ENCODE data around the gene RORC. TPM values are rescaled to one million over a fixed set of nuclear protein-coding genes. Genes with fewer than 3 reads are reported as not detected.

Gene RORC
- total and polyA plus RNA-seq, 2 donors (not counting 1 experiment from before 2014, with no cell fraction given), result 0.17 TPM; not detected in 1

GRCh38 chr1:151814971-151815545 lies 16.5 kb downstream of the RORC start:
- H3K27me3 ChIP-seq (ENCODE audit: control insufficient read depth, insufficient read depth, low read length), result peaks cover 22% of the 10 kb centered on the region
- no peak overlapping the region for H3K9ac ChIP-seq (ENCODE audit: insufficient read depth, low read length)
- H3K36me3 ChIP-seq (ENCODE audit: control insufficient read depth, insufficient read depth, low read length), result no peaks in the 10 kb centered on the region
- H3K9me3 ChIP-seq (ENCODE audit: control insufficient read depth, insufficient read depth, low read depth, low read length), result no peaks in the 10 kb centered on the region
- no peaks in the 10 kb centered on the region for H3K4me1 ChIP-seq (ENCODE audit: control insufficient read depth, extremely low read depth, insufficient read depth, low read length)
- no peaks in the 10 kb centered on the region for H4K20me1 ChIP-seq (ENCODE audit: control insufficient read depth, extremely low read depth, insufficient read depth, low read length)
- H2AFZ ChIP-seq (ENCODE audit: low read length), result no peak overlapping the region
- no peak for DNase-seq (ENCODE audit: low read depth in 2 of 2)
- no peak overlapping the region for H3K4me2 ChIP-seq (ENCODE audit: extremely low read depth, insufficient read depth, low read length)
- H3K79me2 ChIP-seq (ENCODE audit: control insufficient read depth, insufficient read depth, low read length), result no peaks in the 10 kb centered on the region
- no peak overlapping the region for H3K27ac ChIP-seq (ENCODE audit: insufficient read depth, low read length)
- H3K4me3 ChIP-seq (replicated peaks in 1 of 4; ENCODE audit: control extremely low read depth in 1 of 4, insufficient read depth in 1 of 4, low read depth in 3 of 4, low read length in 4 of 4), result no peak overlapping the region
- TF ChIP-seq, protein P1, sequence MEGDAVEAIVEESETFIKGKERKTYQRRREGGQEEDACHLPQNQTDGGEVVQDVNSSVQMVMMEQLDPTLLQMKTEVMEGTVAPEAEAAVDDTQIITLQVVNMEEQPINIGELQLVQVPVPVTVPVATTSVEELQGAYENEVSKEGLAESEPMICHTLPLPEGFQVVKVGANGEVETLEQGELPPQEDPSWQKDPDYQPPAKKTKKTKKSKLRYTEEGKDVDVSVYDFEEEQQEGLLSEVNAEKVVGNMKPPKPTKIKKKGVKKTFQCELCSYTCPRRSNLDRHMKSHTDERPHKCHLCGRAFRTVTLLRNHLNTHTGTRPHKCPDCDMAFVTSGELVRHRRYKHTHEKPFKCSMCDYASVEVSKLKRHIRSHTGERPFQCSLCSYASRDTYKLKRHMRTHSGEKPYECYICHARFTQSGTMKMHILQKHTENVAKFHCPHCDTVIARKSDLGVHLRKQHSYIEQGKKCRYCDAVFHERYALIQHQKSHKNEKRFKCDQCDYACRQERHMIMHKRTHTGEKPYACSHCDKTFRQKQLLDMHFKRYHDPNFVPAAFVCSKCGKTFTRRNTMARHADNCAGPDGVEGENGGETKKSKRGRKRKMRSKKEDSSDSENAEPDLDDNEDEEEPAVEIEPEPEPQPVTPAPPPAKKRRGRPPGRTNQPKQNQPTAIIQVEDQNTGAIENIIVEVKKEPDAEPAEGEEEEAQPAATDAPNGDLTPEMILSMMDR (conservative IDR thresholded peaks at IDR 0.05 in 1 of 2, IDR thresholded peaks at IDR 0.05 in 1 of 2; ENCODE audit: low read depth in 1 of 2, low read length in 2 of 2), result no peak
- TF ChIP-seq EZH2 (IDR thresholded peaks at IDR 0.05; ENCODE audit: low read length, missing control alignments), result no peak

GRCh38 chr1:151814426-151814825 lies 17.2 kb downstream of the RORC start:
- Histone ChIP-seq H2AFZ (ENCODE audit: low read length) (no peak overlapping the region), H3K4me2 (ENCODE audit: extremely low read depth, insufficient read depth, low read length) (no peak overlapping the region), H3K79me2 (ENCODE audit: control insufficient read depth, insufficient read depth, low read length) (no peaks in the 10 kb centered on the region), H3K4me1 (ENCODE audit: control insufficient read depth, extremely low read depth, insufficient read depth, low read length) (no peaks in the 10 kb centered on the region), H3K27me3 (ENCODE audit: control insufficient read depth, insufficient read depth, low read length) (peaks cover 22% of the 10 kb centered on the region), H3K4me3 (replicated peaks in 1 of 4; ENCODE audit: control extremely low read depth in 1 of 4, insufficient read depth in 1 of 4, low read depth in 3 of 4, low read length in 4 of 4) (no peak overlapping the region), H3K36me3 (ENCODE audit: control insufficient read depth, insufficient read depth, low read length) (no peaks in the 10 kb centered on the region), H3K27ac (ENCODE audit: insufficient read depth, low read length) (no peak overlapping the region), H4K20me1 (ENCODE audit: control insufficient read depth, extremely low read depth, insufficient read depth, low read length) (no peaks in the 10 kb centered on the region), H3K9ac (ENCODE audit: insufficient read depth, low read length) (no peak overlapping the region), H3K9me3 (ENCODE audit: control insufficient read depth, insufficient read depth, low read depth, low read length) (no peaks in the 10 kb centered on the region)
- no peak for TF ChIP-seq EZH2 (IDR thresholded peaks at IDR 0.05; ENCODE audit: low read length, missing control alignments)
- TF ChIP-seq, protein P1 (conservative IDR thresholded peaks at IDR 0.05 in 1 of 2, IDR thresholded peaks at IDR 0.05 in 1 of 2; ENCODE audit: low read depth in 1 of 2, low read length in 2 of 2), result no peak
- no peak for DNase-seq (ENCODE audit: low read depth in 2 of 2)

DNA sequence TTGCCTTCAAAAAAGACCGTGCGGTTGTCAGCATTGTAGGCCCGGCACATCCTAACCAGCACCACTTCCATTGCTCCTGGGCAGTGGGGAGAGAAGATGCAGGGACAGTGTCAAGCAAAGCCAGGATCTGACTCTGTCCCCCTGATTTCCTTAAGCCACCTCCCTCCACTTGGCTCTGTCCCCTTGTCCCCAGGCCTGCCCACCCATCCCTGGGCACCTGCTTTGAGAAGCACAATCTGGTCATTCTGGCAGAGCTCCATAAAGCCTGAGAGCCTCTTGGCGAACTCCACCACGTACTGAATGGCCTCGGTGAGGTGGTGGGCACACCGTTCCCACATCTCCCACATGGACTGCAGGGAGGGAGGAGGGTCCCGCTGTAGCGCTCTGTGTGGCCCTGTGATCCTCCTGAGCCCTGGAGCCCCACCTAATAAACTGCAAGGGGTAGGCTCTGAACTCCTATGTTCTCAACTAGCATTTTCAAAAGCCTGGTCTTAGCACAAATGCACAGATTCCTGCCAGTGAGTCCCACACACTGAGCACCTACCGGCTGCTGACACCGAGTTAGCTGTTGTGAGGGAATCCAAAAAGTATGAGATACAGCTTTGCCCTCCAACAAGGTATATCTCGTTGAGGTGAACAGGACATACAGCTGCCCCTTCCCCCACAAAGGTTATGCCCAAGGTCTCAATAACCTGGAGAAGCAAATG lies 18.2 kb downstream of the RORC start:
- Histone ChIP-seq H3K79me2 (ENCODE audit: control insufficient read depth, insufficient read depth, low read length) (no peaks in the 10 kb centered on the region), H3K4me3 (replicated peaks in 1 of 4; ENCODE audit: control extremely low read depth in 1 of 4, insufficient read depth in 1 of 4, low read depth in 3 of 4, low read length in 4 of 4) (no peak overlapping the region), H3K27ac (ENCODE audit: insufficient read depth, low read length) (no peak overlapping the region)

More for the DNA sequence above, 18.2 kb downstream of the RORC start:
- H3K9ac ChIP-seq (ENCODE audit: insufficient read depth, low read length), result no peak overlapping the region
- no peak overlapping the region for H2AFZ ChIP-seq (ENCODE audit: low read length)
- no peaks in the 10 kb centered on the region for H3K36me3 ChIP-seq (ENCODE audit: control insufficient read depth, insufficient read depth, low read length)
- H3K4me1 ChIP-seq (ENCODE audit: control insufficient read depth, extremely low read depth, insufficient read depth, low read length), result no peaks in the 10 kb centered on the region
- no peaks in the 10 kb centered on the region for H4K20me1 ChIP-seq (ENCODE audit: control insufficient read depth, extremely low read depth, insufficient read depth, low read length)
- peaks cover 22% of the 10 kb centered on the region for H3K27me3 ChIP-seq (ENCODE audit: control insufficient read depth, insufficient read depth, low read length)
- no peaks in the 10 kb centered on the region for H3K9me3 ChIP-seq (ENCODE audit: control insufficient read depth, insufficient read depth, low read depth, low read length)
- no peak overlapping the region for H3K4me2 ChIP-seq (ENCODE audit: extremely low read depth, insufficient read depth, low read length)
- no peak for DNase-seq (ENCODE audit: low read depth in 2 of 2)
- TF ChIP-seq EZH2 (IDR thresholded peaks at IDR 0.05; ENCODE audit: low read length, missing control alignments), result no peak
- TF ChIP-seq, protein P1 (conservative IDR thresholded peaks at IDR 0.05 in 1 of 2, IDR thresholded peaks at IDR 0.05 in 1 of 2; ENCODE audit: low read depth in 1 of 2, low read length in 2 of 2), result no peak

All from fibroblast of lung (primary cell).